Large intestine (tissue), 3 donors: Measurements from ENCODE around the gene KRTAP5-10. TPM values are rescaled to one million over a fixed set of nuclear protein-coding genes. Genes with fewer than 3 reads are reported as not detected.
"Not testable (repeated sequence)": the region's sequence is repeated elsewhere in the genome, so short reads cannot be mapped to it uniquely, and the experiment has no call there.

ENCODE experiments used
- DNase-seq, 2 donors: peaks; one replicate each; pipeline versions ENCODE4 v3.0.0 to v3.0.0-alpha.2; 2013
- H3K27ac ChIP-seq: one replicate; pipeline ENCODE4 v1.5.1; 2013; ENCODE audit warnings: low read length
- H3K27me3 ChIP-seq: 2 replicates; pipeline ENCODE4 v1.6.1; 2013; ENCODE audit warnings: low read length; ENCODE audit not compliant: control insufficient read depth, insufficient read depth
- H3K36me3 ChIP-seq: 2 replicates; pipeline ENCODE4 v1.6.1; 2013; ENCODE audit warnings: low read length; ENCODE audit not compliant: control insufficient read depth, insufficient read depth
- H3K4me1 ChIP-seq: one replicate; pipeline ENCODE4 v1.6.1; 2013; ENCODE audit warnings: low read length; ENCODE audit not compliant: control insufficient read depth, insufficient read depth
- H3K4me3 ChIP-seq: one replicate; pipeline ENCODE4 v1.5.1; 2013; ENCODE audit warnings: low read length
- H3K9me3 ChIP-seq: one replicate; pipeline ENCODE4 v1.6.1; 2013; ENCODE audit warnings: mild to moderate bottlenecking, low read depth, low read length, moderate library complexity; ENCODE audit not compliant: control insufficient read depth
- WGBS: methylation state at CpG from one replicate; pipeline ENCODE4 v1.1.5; 2013; ENCODE audit warnings: low lambda C conversion rate; ENCODE audit not compliant: insufficient coverage; 5-methylcytosine and 5-hydroxymethylcytosine counted together
- polyA plus RNA-seq: library from polyadenylated mRNA; unstranded; fragments of 120-200 nt; gene quantifications from one replicate; pipeline ENCODE4 v1.2.1, GENCODE V29; 2013

KRTAP5-10 gene
- polyA plus RNA-seq, 1 donor = 0.19 TPM

DNA sequence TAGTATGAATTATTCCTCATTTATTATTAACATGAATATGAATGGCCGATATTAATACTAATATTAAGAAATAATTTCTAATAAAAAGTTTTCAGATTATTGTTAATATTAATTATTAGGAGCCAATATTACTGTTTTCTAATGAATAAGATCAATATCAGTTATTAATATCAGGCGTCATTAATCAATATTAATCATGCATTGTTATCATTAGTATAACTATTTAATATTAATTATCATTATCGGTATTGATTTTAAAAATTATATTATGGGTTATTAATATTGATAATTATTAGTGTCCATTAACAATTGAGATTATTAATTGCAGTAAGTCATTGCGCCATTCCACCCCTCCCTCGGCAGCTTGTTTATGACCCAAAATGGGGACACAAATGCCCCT is 20.3 kb downstream of the KRTAP5-10 start:
- not testable (repeated sequence) for H3K4me1 ChIP-seq, H3K9me3 ChIP-seq, H3K36me3 ChIP-seq, H3K4me3 ChIP-seq, DNase-seq, H3K27me3 ChIP-seq, H3K27ac ChIP-seq
- WGBS = 100% methylated on average over 2 of the region's 5 CpGs

DNA sequence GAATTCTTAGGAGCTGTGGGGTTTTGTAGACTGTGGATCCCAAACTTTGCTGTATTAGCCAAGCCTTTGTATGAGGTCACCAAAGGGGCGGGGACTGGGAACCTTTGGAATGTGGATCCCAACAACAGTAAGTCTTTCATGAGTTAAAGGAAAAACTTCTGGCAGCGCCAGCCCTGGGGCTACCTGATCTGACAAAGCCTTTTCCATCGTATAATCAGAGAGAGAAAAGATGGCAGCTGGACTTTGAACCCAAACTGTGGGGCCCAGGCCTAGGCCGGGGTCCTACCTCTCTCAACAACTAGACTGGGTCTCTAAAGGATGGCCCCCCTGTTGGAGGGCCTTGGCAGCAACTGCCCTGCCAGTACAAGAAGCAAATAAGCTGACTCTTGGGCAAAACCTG is 23.0 kb downstream of the KRTAP5-10 start:
- H3K4me1 ChIP-seq, H3K36me3 ChIP-seq, H3K9me3 ChIP-seq, H3K27me3 ChIP-seq, H3K4me3 ChIP-seq: not testable (repeated sequence)
- peak; percentile 67 to 83 for DNase-seq
- WGBS = no CpG with 5 or more reads among the region's 4 CpGs
- H3K27ac ChIP-seq = peak overlapping the region; percentile 66

DNA sequence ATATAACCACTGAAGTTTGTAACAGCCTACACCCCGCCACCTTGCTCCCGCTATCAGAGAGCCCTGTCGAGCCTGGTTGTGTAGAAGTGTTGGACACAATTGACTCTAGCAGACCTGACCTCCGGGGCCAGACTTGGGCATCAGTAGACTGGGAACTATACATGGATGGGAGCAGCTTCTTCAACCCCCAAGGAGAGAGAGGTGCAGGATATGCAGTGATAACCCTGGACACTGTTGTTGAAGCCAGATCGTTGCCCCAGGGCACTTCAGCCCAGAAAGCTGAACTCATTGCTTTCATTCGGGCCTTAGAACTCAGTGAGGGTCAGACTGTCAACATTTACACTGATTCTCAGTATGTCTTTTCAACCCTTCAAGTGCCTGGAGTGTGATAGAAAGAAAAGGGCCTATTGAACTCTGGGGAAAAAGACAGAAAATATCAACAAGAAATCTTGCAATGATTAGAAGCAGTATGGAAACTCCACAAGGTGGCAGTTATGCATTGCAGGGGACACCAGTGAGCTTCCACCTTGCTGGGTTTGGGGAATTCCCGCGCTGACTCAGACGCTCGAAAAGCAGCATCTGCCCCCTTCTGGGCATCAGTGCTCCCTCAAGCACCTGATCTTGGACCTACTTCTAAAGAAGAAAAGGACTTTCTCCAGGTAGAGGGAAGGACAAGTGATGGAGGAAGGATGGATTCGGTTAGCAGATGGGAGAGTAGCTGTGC is 23.6 kb downstream of the KRTAP5-10 start:
- not testable (repeated sequence) for DNase-seq, H3K9me3 ChIP-seq, H3K27me3 ChIP-seq, H3K4me3 ChIP-seq, H3K4me1 ChIP-seq, H3K36me3 ChIP-seq
- WGBS = 60% methylated on average over 1 of the region's 11 CpGs
- H3K27ac ChIP-seq = peak overlapping the region; percentile 53

DNA sequence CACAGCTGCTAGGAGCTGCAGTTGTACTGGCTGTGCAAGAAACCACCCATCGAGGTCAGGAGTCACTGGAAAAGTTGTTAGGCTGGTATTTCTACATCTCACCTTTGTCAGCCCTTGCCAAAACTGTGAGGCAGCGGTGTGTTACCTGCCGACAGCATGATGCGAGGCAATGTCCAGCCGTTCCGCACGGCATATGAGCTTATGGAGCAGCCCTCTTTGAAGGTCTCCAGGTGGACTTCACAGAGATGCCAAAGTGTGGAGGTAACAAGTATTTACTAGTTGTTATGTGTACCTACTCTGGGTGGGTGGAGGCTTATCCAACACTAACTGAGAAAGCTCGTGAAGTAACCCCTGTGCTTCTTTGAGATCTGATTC is 24.2 kb downstream of the KRTAP5-10 start:
- not testable (repeated sequence) for H3K9me3 ChIP-seq, H3K4me1 ChIP-seq, DNase-seq, H3K27me3 ChIP-seq, H3K27ac ChIP-seq, H3K36me3 ChIP-seq, H3K4me3 ChIP-seq
- WGBS = no CpG with 5 or more reads among the region's 8 CpGs

DNA sequence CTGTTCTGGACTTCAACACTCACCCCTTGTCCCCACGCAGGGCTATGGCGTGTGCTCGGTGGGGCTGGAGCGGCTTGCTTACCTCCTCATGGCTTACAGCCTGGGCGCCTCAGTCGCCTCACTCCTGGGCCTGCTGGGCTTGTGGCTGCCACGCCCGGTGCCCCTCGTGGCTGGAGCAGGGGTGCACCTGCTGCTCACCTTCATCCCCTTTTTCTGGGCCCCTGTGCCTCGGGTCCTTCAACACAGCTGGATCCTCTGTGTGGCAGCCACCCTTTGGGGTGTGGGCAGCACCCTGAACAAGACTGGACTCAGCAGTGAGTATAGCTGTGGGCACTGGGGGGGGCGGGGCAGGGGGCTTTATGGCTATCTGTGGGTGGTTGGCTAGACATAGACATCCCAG is 37.9 kb downstream of the KRTAP5-10 start:
- not testable (repeated sequence) for H3K4me1 ChIP-seq, H3K4me3 ChIP-seq, DNase-seq, H3K9me3 ChIP-seq, H3K27ac ChIP-seq, H3K36me3 ChIP-seq
- no CpG with 5 or more reads among the region's 11 CpGs for WGBS
- H3K27me3 ChIP-seq = peaks cover 14% of the 10 kb centered on the region

DNA sequence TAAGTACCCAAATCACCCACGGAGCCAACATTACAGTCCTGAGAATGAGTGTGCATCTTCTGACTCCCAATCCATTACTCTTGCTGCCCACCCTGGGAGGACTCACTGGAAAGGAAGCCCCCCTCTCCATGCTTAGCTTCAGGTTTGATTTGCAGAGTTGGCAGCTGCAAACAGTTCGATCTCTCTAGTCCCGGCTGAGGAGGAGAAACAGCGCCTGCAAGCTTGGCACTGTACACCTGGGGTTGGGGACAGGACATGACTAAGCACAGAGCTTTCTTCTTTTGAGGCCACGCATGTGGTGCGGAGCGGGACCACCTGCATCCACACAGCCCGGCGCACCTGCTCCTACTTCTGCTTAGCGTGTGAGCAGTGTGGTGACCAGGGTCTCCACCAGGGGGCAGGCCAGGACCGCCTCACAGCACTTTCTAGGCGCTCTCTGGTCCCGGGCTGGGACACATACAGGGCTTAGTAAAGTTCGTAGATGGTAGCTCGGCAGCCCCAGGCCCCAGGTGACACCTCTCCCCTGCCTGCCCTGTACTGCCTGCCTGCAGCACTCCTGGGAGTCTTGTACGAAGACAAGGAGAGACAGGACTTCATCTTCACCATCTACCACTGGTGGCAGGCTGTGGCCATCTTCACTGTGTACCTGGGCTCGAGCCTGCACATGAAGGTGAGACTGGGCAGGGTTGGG is 39.6 kb downstream of the KRTAP5-10 start:
- not testable (repeated sequence) for H3K4me1 ChIP-seq, H3K27ac ChIP-seq, H3K9me3 ChIP-seq, H3K36me3 ChIP-seq, H3K4me3 ChIP-seq
- H3K27me3 ChIP-seq = peaks cover 14% of the 10 kb centered on the region
- no CpG with 5 or more reads among the region's 17 CpGs for WGBS
- peak in 1 of 2 donors; percentile 26 for DNase-seq

DNA sequence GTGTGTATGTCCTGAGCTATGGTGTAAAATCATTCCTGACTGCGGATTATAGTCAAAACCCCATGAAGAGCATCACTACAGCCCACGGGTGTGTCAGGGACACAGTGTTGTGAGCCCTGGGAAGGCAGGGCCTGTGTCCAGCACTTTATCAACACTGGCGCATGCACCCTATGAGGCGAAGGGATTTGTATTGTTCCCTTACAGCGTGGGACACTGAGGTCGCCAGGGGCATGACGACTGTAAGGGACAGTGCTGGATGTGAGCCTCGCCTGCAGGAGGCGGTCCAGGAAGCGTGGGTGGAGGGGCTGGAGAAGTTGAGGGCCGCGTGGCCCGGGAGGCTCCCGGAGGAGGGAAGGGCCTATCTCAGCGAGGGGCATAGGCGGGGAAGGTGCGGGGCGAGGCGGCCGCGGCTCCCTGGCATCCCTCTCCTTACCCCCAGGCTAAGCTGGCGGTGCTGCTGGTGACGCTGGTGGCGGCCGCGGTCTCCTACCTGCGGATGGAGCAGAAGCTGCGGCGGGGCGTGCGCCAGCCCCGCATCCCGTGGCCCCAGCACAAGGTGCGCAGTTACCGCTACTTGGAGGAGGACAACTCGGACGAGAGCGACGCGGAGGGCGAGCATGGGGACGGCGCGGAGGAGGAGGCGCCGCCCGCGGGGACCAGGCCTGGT is 41.6 kb downstream of the KRTAP5-10 start:
- not testable (repeated sequence) for H3K27ac ChIP-seq, H3K4me3 ChIP-seq, H3K9me3 ChIP-seq, H3K4me1 ChIP-seq, H3K36me3 ChIP-seq
- peaks cover 11% of the 10 kb centered on the region for H3K27me3 ChIP-seq
- DNase-seq = peak in 1 of 2 donors; percentile 14
- WGBS = no CpG with 5 or more reads among the region's 48 CpGs

DNA sequence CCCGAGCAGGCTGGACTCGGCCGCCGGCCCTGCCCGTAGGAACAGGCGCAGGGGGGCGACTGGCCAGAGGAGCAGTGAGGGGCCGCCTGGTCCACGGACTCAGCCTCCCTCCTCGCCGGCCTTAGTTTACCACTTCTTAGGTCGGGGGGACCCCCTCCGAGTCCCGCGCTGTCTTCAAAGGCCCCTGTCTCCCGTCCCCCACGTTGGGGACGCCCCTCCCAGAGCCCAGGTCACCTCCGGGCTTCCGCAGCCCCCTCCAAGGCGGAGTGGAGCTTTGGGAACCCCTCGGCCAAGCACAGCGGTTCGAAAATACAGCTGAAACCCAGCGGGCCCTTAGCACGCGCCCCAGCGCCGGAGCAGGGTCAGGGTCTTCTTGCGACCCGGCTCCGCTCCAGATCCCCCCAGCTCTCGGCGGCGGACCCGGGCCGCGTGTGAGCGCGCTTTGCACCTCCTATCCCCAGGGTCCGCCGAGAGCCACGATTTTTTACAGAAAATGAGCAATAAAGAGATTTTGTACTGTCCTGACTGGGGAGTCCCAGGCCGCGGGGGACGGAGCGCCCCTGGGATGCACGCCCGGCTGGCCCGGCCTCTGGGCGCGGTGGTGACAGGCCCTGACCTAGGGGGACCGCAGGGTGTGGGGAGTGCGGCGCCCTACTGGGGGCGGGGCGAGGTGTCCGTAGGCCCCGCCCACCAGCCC is 42.3 kb downstream of the KRTAP5-10 start:
- not testable (repeated sequence) for H3K4me1 ChIP-seq, H3K9me3 ChIP-seq, H3K27ac ChIP-seq, DNase-seq, H3K36me3 ChIP-seq
- Histone ChIP-seq H3K27me3 (peaks cover 11% of the 10 kb centered on the region), H3K4me3 (peak overlapping the region; percentile 35)
- WGBS = no CpG with 5 or more reads among the region's 59 CpGs

DNA sequence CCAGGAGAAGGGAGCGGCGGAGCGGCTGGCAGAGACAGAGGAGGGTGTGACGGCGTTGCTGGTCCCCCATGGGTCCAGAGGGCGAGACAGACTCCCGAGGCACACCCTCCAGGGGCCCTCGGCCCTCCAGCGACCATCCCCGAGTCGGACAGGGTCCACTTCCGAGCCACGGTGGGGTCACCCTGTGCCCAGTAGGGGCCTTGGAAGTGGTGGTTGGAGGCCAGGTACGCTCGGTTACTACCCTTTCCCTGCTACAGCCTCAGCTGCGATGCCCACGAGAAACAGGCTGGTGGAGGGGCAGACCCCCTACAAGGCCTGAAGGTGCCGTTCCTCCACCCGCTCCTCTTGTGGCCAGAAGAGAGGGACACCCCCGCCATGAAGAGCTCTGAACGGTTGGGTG is 42.9 kb downstream of the KRTAP5-10 start:
- H3K4me3 ChIP-seq = peak overlapping the region; percentile 13
- H3K4me1 ChIP-seq, H3K27ac ChIP-seq, H3K9me3 ChIP-seq, H3K36me3 ChIP-seq: not testable (repeated sequence)
- peak; percentile 23 to 44 for DNase-seq
- WGBS = no CpG with 5 or more reads among the region's 21 CpGs
- peaks cover 11% of the 10 kb centered on the region for H3K27me3 ChIP-seq

DNA sequence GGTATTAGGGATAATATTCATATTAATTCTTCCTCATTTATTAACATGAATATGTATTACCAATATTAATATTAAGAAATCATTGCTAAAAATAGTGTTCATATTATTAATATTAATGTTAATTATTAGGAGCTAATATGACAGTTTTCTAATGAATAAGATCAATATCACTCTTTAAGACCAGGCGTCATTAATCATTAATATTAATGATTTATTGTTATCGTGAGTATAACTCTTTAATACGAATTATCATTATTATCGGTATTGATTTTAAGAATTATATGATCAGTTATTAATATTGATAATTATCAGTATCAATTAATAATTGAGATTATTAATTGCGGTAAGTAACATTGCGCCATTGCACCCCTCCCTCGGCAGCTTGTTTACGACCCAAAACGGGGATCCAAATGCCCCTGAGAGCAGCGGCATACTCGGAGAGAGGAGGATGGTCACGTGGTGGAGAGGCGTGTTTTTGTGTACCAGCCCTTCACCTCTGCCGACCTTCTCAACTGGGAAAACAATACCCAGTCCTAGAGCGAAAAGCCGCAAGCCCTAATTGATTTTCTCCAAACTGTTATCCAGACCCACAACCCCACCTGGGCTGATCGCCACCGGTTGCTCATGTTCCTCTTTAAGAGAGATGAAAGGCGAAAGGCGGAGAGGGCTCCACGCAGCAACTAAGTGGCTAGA is 46.0 kb downstream of the KRTAP5-10 start:
- not testable (repeated sequence) for H3K27ac ChIP-seq, H3K36me3 ChIP-seq, H3K9me3 ChIP-seq, H3K4me1 ChIP-seq, H3K4me3 ChIP-seq, DNase-seq
- peaks cover 11% of the 10 kb centered on the region for H3K27me3 ChIP-seq
- no CpG with 5 or more reads among the region's 21 CpGs for WGBS
